Endothelial cell (in vitro differentiated cells): Measurements from ENCODE around the gene TPST1. TPM values are rescaled to one million over a fixed set of nuclear protein-coding genes. Genes with fewer than 3 reads are reported as not detected.

Experiments
- DNase-seq: peaks from one replicate; pipeline ENCODE4 v3.0.0; 2021; ENCODE audit warnings: low spot score
- H3K27ac Mint-ChIP-seq: one replicate; pipeline ENCODE4 v1.8.0; 2021; ENCODE audit warnings: mixed read lengths, inconsistent platforms; ENCODE audit not compliant: unreplicated experiment
- H3K27me3 Mint-ChIP-seq: one replicate; pipeline ENCODE4 v1.8.0; 2021; ENCODE audit warnings: mild to moderate bottlenecking, moderate library complexity, mixed read lengths, inconsistent platforms; ENCODE audit not compliant: unreplicated experiment
- H3K36me3 Mint-ChIP-seq: one replicate; pipeline ENCODE4 v1.8.0; 2021; ENCODE audit warnings: mild to moderate bottlenecking, low read depth, mixed read lengths, inconsistent platforms; ENCODE audit not compliant: unreplicated experiment
- H3K4me1 Mint-ChIP-seq: one replicate; pipeline ENCODE4 v1.8.0; 2021; ENCODE audit warnings: mild to moderate bottlenecking, mixed read lengths, inconsistent platforms; ENCODE audit not compliant: unreplicated experiment
- H3K4me3 Mint-ChIP-seq: one replicate; pipeline ENCODE4 v1.8.0; 2021; ENCODE audit warnings: mild to moderate bottlenecking, mixed read lengths, inconsistent platforms; ENCODE audit not compliant: unreplicated experiment
- H3K9me3 Mint-ChIP-seq: one replicate; pipeline ENCODE4 v1.8.0; 2021; ENCODE audit warnings: mixed read lengths, inconsistent platforms; ENCODE audit not compliant: unreplicated experiment
- total RNA-seq: library from RNA; stranded (reverse); fragmentation: NEBNext Ultra II Directional; extraction: Animal tissue kit (Norgen Biotek cat#: 25700); gene quantifications from one replicate; pipeline ENCODE4 v1.2.1, GENCODE V29; 2021; ENCODE audit not compliant: unreplicated experiment
- TF ChIP-seq, protein P1 (sequence below): fragments of 200-600 bp; sonication (generic); IDR thresholded peaks from one replicate; pipeline ENCODE4 v1.5.0; 2021; ENCODE audit warnings: antibody characterized with exemption; ENCODE audit not compliant: unreplicated experiment

The TPST1 gene
- total RNA-seq, 1 donor from 2014 or later: 17.7 TPM

DNA sequence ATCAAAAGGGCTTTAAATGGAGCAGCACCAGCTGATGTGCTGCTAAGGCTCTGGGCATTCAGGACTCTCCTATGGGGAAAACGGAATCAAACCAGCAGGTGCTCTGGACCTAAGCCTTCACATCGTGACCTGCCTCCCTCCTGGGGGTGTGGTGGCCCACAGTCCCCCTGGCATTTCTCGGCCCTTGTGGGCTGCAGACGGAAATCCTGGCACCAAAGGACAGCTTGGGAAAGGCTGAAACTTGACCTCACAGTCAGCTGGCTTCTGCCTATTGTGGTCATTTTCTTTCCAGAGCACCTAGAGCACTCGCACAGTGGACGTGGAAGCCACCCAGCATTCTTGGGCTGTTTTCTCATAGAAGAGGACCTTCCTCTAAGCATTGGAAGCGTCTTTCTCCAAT, 74.8 kb downstream of the TPST1 start:
- H3K36me3 Mint-ChIP-seq: no peaks in the 10 kb centered on the region
- H3K27me3 Mint-ChIP-seq: peaks cover 5% of the 10 kb centered on the region
- no peak overlapping the region for H3K27ac Mint-ChIP-seq

DNA sequence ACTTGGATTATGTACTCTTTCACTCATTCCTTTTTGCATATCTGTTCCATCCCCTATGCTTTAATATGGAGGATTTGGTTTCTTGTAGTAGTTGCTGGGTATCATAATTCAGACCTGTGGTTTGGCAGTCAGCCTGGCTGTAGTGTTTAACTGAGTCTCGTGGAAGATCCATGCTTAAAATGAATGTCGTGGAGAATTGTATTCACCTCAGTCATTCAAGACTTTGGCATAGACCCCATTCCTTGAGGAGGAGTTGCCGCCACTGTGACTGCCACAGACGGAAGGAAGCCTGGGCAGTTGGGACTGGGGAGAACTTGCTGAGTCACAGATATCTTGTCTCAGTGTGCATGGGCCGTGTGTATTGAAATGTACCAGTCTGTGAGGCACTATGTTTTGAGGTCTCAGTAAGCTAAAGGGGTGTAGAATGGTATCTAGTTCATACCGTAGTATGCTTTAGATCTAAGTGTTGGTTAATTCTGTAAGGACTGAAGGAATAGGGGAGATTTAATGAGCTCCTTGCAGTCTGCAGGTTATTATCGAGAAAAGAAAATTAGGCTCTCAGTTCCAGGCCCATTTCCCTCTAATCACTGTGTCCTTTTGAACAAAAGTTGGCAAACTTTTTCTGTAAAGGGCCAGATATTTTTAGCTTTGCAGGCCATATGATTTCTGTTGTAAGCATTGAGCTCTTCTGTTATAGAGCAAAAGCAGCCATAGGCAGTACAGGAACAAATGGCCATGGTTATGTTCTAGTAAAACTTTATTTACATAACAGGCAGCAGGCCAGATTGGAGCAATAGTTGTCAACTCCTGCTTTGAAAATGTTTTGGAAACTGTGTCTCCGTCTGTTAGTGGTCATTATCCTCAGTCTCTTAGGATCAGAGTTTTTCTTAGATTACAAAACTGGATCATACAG, 76.8 kb downstream of the TPST1 start:
- no peak for DNase-seq
- no peaks in the 10 kb centered on the region for H3K4me1 Mint-ChIP-seq
- peak overlapping the region; percentile 7 for H3K27ac Mint-ChIP-seq
- H3K9me3 Mint-ChIP-seq: no peaks in the 10 kb centered on the region
- peaks cover 3% of the 10 kb centered on the region for H3K36me3 Mint-ChIP-seq
- TF ChIP-seq, protein P1, sequence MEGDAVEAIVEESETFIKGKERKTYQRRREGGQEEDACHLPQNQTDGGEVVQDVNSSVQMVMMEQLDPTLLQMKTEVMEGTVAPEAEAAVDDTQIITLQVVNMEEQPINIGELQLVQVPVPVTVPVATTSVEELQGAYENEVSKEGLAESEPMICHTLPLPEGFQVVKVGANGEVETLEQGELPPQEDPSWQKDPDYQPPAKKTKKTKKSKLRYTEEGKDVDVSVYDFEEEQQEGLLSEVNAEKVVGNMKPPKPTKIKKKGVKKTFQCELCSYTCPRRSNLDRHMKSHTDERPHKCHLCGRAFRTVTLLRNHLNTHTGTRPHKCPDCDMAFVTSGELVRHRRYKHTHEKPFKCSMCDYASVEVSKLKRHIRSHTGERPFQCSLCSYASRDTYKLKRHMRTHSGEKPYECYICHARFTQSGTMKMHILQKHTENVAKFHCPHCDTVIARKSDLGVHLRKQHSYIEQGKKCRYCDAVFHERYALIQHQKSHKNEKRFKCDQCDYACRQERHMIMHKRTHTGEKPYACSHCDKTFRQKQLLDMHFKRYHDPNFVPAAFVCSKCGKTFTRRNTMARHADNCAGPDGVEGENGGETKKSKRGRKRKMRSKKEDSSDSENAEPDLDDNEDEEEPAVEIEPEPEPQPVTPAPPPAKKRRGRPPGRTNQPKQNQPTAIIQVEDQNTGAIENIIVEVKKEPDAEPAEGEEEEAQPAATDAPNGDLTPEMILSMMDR: no peak
- H3K27me3 Mint-ChIP-seq: peaks cover 5% of the 10 kb centered on the region
- no peak overlapping the region for H3K4me3 Mint-ChIP-seq

More for the DNA sequence above, 74.8 kb downstream of the TPST1 start:
- H3K4me1 Mint-ChIP-seq: no peaks in the 10 kb centered on the region
- H3K9me3 Mint-ChIP-seq: no peaks in the 10 kb centered on the region
- TF ChIP-seq, protein P1: no peak
- no peak for DNase-seq
- H3K4me3 Mint-ChIP-seq: no peak overlapping the region

DNA sequence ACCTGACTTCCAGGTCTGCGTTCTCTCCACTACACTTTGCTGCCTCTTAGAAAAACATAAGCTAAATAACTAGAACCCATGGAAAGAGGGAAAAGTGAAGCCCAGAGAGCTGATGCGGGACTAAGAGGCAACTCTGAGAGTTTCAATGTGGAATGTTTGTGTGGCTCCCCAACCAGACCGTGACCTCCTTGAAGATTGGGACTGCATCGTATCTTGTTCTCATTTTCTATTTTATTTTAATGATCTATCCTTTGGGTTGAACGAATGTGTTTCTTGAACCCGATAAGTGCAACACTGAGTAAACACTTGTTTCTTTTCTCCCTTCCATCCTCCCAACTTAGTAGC, 77.4 kb downstream of the TPST1 start:
- no peaks in the 10 kb centered on the region for H3K9me3 Mint-ChIP-seq

DNA sequence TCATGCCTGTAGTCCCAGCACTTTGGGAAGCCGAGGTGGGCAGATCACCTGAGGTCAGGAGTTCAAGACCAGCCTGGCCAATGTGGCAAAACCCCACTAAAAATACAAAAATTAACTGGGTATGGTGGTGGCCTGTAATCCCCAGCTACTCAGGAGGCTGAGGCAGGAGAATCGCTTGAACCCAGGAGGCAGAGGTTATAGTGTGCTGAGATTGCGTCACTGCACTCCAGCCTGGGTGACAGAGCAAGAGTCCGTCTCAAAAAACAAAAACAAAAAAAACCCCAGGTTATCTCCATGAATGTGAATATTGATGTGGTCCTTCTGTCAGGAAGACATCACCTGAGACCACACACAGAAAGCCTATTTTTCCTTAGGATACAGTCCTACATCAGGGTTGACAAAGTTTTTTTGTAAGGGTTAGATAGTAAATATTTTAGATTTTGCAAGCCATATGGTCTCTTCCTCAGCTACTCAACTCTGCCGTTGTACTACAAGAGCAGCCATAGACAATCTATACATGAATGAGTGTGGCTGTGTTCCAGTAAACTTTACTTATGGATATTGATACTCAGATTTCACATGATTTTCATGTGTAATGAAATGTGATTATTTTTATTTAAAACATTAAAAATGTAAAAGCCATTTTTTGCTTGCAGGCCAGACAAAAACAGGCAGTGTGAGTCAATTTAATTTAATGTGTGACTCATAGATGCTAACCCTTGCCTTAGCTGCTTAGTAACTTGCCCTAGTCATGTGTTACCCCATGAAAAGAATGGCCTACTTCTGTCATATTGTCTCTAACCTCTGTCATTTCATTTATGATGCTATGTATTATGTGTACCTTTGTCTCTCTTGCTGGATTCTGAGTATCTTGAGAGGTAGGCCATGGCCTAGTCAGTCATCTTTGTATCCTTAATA, 78.1 kb downstream of the TPST1 start:
- H3K4me3 Mint-ChIP-seq: no peak overlapping the region
- H3K36me3 Mint-ChIP-seq: peaks cover 3% of the 10 kb centered on the region
- no peak overlapping the region for H3K27ac Mint-ChIP-seq
- peaks cover 2% of the 10 kb centered on the region for H3K27me3 Mint-ChIP-seq
- TF ChIP-seq, protein P1: no peak
- H3K4me1 Mint-ChIP-seq: no peaks in the 10 kb centered on the region
- no peak for DNase-seq
- H3K9me3 Mint-ChIP-seq: no peaks in the 10 kb centered on the region

More for the DNA sequence above, 77.4 kb downstream of the TPST1 start:
- Mint-ChIP-seq H3K36me3 (peaks cover 3% of the 10 kb centered on the region), H3K27ac (no peak overlapping the region), H3K4me3 (no peak overlapping the region), H3K27me3 (peaks cover 5% of the 10 kb centered on the region), H3K4me1 (no peaks in the 10 kb centered on the region)
- TF ChIP-seq, protein P1: no peak
- no peak for DNase-seq
